Panc1 (cell line): Measurements from ENCODE around the gene PHLPP1. TPM values are rescaled to one million over a fixed set of nuclear protein-coding genes. Genes with fewer than 3 reads are reported as not detected.

Experiments used
- ATAC-seq: fragments of 200-7000 bp; cut with Tn5 transposase; 2 replicates; pipeline ENCODE4 v1.9.1; 2020; ENCODE audit warnings: mild to moderate bottlenecking, moderate library complexity
- BruUV-seq: library from RNA; stranded (reverse); fragments of 400-500 nt; replicated peaks from 2 replicates; lab custom pipeline; 2021; lab: Mats Ljungman, UMichigan
- CTCF ChIA-PET: fragments of 300-600 bp; sonication (Branson Sonifier 250); formaldehyde crosslinking; loops from one replicate; lab custom pipeline; 2022; ENCODE audit warnings: antibody characterized with exemption; lab: Charles Lee
- POLR2A ChIA-PET: fragments of 300-600 bp; sonication (Branson Sonifier 250); formaldehyde crosslinking; loops from one replicate; lab custom pipeline; 2022; ENCODE audit warnings: antibody characterized with exemption; lab: Charles Lee
- DNase-seq: peaks from one replicate; pipeline ENCODE4 v3.0.0-alpha.2; 2010; ENCODE audit warnings: low read depth, low spot score
- H3K27ac ChIP-seq: 2 replicates; pipeline ENCODE4 v1.5.1; 2011; ENCODE audit warnings: mild to moderate bottlenecking, low read length, inconsistent platforms
- H3K27me3 ChIP-seq: fragments of 200-500 bp; sonication (Bioruptor generic); 2 replicates; pipeline ENCODE4 v1.6.0; 2014; ENCODE audit warnings: low read length, inconsistent platforms; ENCODE audit not compliant: control insufficient read depth, insufficient read depth
- H3K36me3 ChIP-seq: fragments of 200-500 bp; sonication (Bioruptor generic); 2 replicates; pipeline ENCODE4 v1.5.1; 2014; ENCODE audit warnings: inconsistent platforms, mild to moderate bottlenecking, low read length, moderate library complexity; ENCODE audit not compliant: control insufficient read depth, insufficient read depth
- H3K4me1 ChIP-seq: 2 replicates; pipeline ENCODE4 v1.5.1; 2011; ENCODE audit warnings: inconsistent platforms, mild to moderate bottlenecking, low read length, moderate library complexity; ENCODE audit not compliant: control insufficient read depth, insufficient read depth
- H3K4me3 ChIP-seq, 2 experiments: 2 replicates each; pipeline ENCODE4 v1.5.1; 2011 to 2012; ENCODE audit warnings: low read depth in 2 of 2, low read length in 2 of 2, mild to moderate bottlenecking in 2 of 2, inconsistent platforms in 1 of 2, moderate library complexity in 1 of 2
- H3K9me3 ChIP-seq: fragments of 200-500 bp; sonication (Bioruptor generic); 2 replicates; pipeline ENCODE4 v1.5.1; 2014; ENCODE audit warnings: low read depth, mild to moderate bottlenecking, inconsistent platforms, low read length, moderate library complexity; ENCODE audit not compliant: control insufficient read depth, insufficient read depth
- CTCF ChIP-seq: fragments of 450-650 bp; IDR thresholded peaks from 2 replicates; pipeline ENCODE4 v1.5.1; 2017; ENCODE audit warnings: mild to moderate bottlenecking
- POLR2AphosphoS5 ChIP-seq: IDR thresholded peaks from 2 replicates; pipeline ENCODE4 v1.6.1; 2012; ENCODE audit warnings: mild to moderate bottlenecking, low read depth, low read length, moderate library complexity
- REST ChIP-seq, 2 experiments: IDR thresholded peaks; 2 replicates each; pipeline ENCODE4 v1.6.1; 2011 to 2012; ENCODE audit warnings: low read depth in 2 of 2, control low read depth in 1 of 2, low read length in 1 of 2, mild to moderate bottlenecking in 1 of 2, moderate library complexity in 1 of 2; ENCODE audit not compliant: insufficient read depth in 1 of 2
- SIN3A ChIP-seq: IDR thresholded peaks from 2 replicates; pipeline ENCODE4 v1.6.1; 2012; ENCODE audit warnings: low read depth, mild to moderate bottlenecking, low read length, moderate library complexity, borderline replicate concordance; ENCODE audit not compliant: insufficient read depth
- TCF7L2 ChIP-seq: IDR thresholded peaks from 2 replicates; pipeline ENCODE4 v1.6.1; 2011; ENCODE audit warnings: mild to moderate bottlenecking, low read depth, low read length, inconsistent platforms
- in situ Hi-C: cut with HindIII; loops from 2 replicates; pipeline ENCODE4 v1.10.0; 2016; ENCODE audit warnings: low sequenced_read_pairs, low pct_unique_long_range_greater_than_20kb
- intact Hi-C: fragments of 100-400 bp; cut with micrococcal nuclease; formaldehyde crosslinking; loops from one replicate; pipeline ENCODE4 v1.10.0; 2022; ENCODE audit not compliant: unreplicated experiment
- total RNA-seq: library from RNA; stranded (reverse); gene quantifications from one replicate; pipeline ENCODE4 v1.2.1, GENCODE V29; 2021; ENCODE audit not compliant: unreplicated experiment

The PHLPP1 gene
- total RNA-seq, 1 experiment from 2014 or later = 6.3 TPM

DNA sequence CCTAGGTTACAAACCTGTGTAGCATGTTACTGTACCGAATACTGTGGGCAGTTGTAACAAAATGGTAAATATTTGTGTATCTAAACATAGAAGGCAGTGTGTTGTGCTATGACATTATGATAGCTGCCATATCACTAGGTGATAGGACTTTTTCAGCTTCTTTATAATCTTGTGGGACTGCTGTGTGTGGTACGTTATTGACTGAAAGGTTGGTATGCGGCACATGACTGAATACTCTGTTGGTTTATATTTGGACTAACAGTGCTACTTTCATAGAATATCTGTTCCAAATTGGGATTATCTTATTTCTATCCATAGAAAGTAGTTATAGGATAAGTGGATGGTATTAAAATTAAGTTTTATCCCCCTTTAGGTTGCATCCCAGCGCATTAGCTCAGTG lies 144.7 kb downstream of the PHLPP1 start:
- DNase-seq (no peak), ATAC-seq (no peak)
- in situ Hi-C loops (no loop called here), intact Hi-C loops (no loop called here)
- POLR2A ChIA-PET = no interaction called here
- TF ChIP-seq CTCF (no peak), SIN3A (no peak), POLR2AphosphoS5 (no peak), TCF7L2 (no peak), REST (IDR thresholded peaks at IDR 0.05; ENCODE audit: insufficient read depth in 1 of 2, low read depth in 2 of 2, low read length in 1 of 2) (no peak)
- H3K27ac ChIP-seq = no peak overlapping the region
- no peaks in the 10 kb centered on the region for H3K9me3 ChIP-seq
- H3K4me1 ChIP-seq = no peaks in the 10 kb centered on the region
- H3K36me3 ChIP-seq = no peaks in the 10 kb centered on the region
- H3K4me3 ChIP-seq = no peak overlapping the region
- H3K27me3 ChIP-seq = no peaks in the 10 kb centered on the region
- no TSS peak for BruUV-seq
- CTCF ChIA-PET = no interaction called here

DNA sequence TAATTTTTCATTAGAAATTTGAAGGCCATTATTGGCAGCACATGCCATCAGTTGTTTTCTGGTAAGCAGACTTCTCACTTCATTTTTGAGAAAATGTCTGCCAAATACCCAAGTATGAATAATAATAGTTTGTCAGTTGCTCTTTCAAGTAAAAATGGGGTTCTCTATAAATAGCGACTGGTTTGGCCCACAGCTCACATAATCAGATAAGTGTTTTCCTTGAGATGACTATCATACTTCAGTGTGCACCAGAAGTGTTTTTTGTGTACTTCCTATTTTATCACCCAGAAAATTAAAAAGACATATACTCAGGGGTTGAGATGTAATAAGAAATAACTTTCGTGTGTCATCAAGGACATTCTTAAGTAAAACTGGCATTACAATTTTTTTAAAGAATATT lies 147.1 kb downstream of the PHLPP1 start:
- BruUV-seq = no TSS peak
- Histone ChIP-seq H3K27ac (no peak overlapping the region), H3K4me3 (no peak overlapping the region), H3K9me3 (no peaks in the 10 kb centered on the region), H3K27me3 (no peaks in the 10 kb centered on the region), H3K4me1 (no peaks in the 10 kb centered on the region), H3K36me3 (no peaks in the 10 kb centered on the region)
- ATAC-seq (no peak), DNase-seq (no peak)
- no peak for TF ChIP-seq POLR2AphosphoS5
- no peak for TF ChIP-seq TCF7L2
- no peak for TF ChIP-seq REST (IDR thresholded peaks at IDR 0.05; ENCODE audit: insufficient read depth in 1 of 2, low read depth in 2 of 2, low read length in 1 of 2)
- TF ChIP-seq SIN3A = no peak
- no peak for TF ChIP-seq CTCF
- in situ Hi-C loops (no loop called here), intact Hi-C loops (no loop called here)
- POLR2A ChIA-PET = no interaction called here
- CTCF ChIA-PET = no interaction called here
